HCT116 (cell line): ENCODE results near the gene KHDC4.

Experiments
- EZH2 ChIP-seq: fragments of 200-600 bp; sonication (generic); IDR thresholded peaks from 2 replicates; pipeline ENCODE4 v1.6.1; 2017; ENCODE audit warnings: antibody characterized with exemption, mixed run types
- POLR2A ChIP-seq: IDR thresholded peaks from 2 replicates; pipeline ENCODE4 v1.7.0; 2011; ENCODE audit warnings: borderline replicate concordance; ENCODE audit not compliant: insufficient read depth, insufficient read length; ENCODE audit errors: extremely low read depth
- POLR2AphosphoS5 ChIP-seq: IDR thresholded peaks from 2 replicates; pipeline ENCODE4 v1.6.1; 2011; ENCODE audit warnings: mild to moderate bottlenecking, low read depth, low read length, moderate library complexity
- ZNF274 ChIP-seq: fragments of 200-500 bp; sonication (Bioruptor generic); IDR thresholded peaks from 2 replicates; pipeline ENCODE4 v1.6.1; 2014; ENCODE audit warnings: mild to moderate bottlenecking, low read depth, low read length, inconsistent platforms
- TF ChIP-seq, protein P1 (sequence below), 3 experiments: fragments of 200-600 bp in 1 of 3; sonication (generic) in 1 of 3; IDR thresholded peaks in 2 of 3; conservative IDR thresholded peaks in 1 of 3; 2 replicates each; pipeline ENCODE4 v1.5.1; 2012 to 2017; ENCODE audit warnings: low read depth in 2 of 3, low read length in 2 of 3, antibody characterized with exemption in 1 of 3, borderline replicate concordance in 1 of 3, control low read depth in 1 of 3, mild to moderate bottlenecking in 1 of 3, mixed read lengths in 1 of 3, mixed run types in 1 of 3, moderate library complexity in 1 of 3; ENCODE audit not compliant: insufficient read depth in 1 of 3

DNA sequence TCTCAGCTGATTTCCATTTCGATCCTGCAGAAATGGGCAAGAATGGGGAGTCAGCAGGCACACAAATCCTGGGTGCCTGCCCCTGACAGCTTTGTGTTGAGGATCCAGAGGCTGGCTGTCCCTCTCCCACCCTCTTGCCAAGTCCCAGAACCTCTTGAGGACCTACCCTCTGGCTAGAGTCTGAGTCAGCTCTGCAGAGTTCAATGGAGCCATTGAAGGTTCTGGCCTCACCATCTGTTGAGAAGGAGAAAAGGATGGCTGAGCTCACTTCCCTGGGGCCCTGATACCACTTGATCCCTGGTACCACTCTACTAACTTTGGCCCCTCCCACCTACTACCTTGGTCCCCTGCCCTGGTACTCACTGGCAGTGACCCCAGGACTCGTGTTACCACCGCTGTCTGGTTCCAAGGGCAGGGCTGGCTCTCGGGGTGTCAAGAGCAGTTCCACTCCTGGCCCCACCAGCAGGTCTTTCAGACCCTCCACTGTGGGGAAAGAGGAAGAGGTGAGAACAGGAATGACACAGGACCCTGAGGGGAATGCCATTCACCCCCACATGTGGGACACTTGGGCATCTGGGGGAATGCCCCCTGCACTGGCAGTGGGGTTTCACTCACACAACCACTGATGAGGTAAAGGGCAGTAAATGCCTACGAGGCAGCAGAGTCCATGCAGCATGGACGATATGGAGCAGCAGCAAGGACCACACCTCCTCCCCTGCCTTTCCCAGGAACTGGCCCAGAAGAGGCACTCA is 17.7 kb upstream of the KHDC4 start:
- no peak for TF ChIP-seq POLR2A
- TF ChIP-seq EZH2: no peak
- TF ChIP-seq, protein P1, sequence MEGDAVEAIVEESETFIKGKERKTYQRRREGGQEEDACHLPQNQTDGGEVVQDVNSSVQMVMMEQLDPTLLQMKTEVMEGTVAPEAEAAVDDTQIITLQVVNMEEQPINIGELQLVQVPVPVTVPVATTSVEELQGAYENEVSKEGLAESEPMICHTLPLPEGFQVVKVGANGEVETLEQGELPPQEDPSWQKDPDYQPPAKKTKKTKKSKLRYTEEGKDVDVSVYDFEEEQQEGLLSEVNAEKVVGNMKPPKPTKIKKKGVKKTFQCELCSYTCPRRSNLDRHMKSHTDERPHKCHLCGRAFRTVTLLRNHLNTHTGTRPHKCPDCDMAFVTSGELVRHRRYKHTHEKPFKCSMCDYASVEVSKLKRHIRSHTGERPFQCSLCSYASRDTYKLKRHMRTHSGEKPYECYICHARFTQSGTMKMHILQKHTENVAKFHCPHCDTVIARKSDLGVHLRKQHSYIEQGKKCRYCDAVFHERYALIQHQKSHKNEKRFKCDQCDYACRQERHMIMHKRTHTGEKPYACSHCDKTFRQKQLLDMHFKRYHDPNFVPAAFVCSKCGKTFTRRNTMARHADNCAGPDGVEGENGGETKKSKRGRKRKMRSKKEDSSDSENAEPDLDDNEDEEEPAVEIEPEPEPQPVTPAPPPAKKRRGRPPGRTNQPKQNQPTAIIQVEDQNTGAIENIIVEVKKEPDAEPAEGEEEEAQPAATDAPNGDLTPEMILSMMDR (IDR thresholded peaks at IDR 0.05 in 2 of 3, conservative IDR thresholded peaks at IDR 0.05 in 1 of 3; ENCODE audit: borderline replicate concordance in 1 of 3, insufficient read depth in 1 of 3, low read depth in 2 of 3, low read length in 2 of 3): no peak
- no peak for TF ChIP-seq POLR2AphosphoS5
- no peak for TF ChIP-seq ZNF274
